Upper lobe of left lung (tissue), 6 donors: ENCODE measurements around the gene WTIP. TPM values are rescaled to one million over a fixed set of nuclear protein-coding genes. Genes with fewer than 3 reads are reported as not detected.

Source experiments
- ATAC-seq, 2 donors: fragments of 200-7000 bp; cut with Tn5 transposase; one replicate each; pipeline ENCODE4 v1.9.1; 2022; ENCODE audit warnings: mild to moderate bottlenecking in 2 of 2, moderate library complexity in 2 of 2; ENCODE audit not compliant: low FRiP score in 2 of 2
- DNase-seq, 2 donors: peaks; one replicate each; pipeline ENCODE4 v3.0.0-alpha.2; 2019 to 2020
- H3K27ac ChIP-seq, 4 donors: fragments of 200-600 bp; sonication (generic); one replicate each; pipeline ENCODE4 v1.5.1; 2016 to 2019
- H3K27me3 ChIP-seq, 4 donors: fragments of 200-600 bp; sonication (generic); one replicate each; pipeline ENCODE4 v1.5.1; 2017 to 2019
- H3K36me3 ChIP-seq, 4 donors: fragments of 200-600 bp; sonication (generic); one replicate each; pipeline ENCODE4 v1.5.1; 2016 to 2019
- H3K4me1 ChIP-seq, 4 donors: fragments of 200-600 bp; sonication (generic); one replicate each; pipeline ENCODE4 v1.5.1; 2018 to 2019
- H3K4me3 ChIP-seq, 4 donors: fragments of 200-600 bp; sonication (generic); one replicate each; pipeline ENCODE4 v1.5.1; 2017 to 2019; ENCODE audit warnings: mild to moderate bottlenecking in 2 of 4, moderate library complexity in 1 of 4
- H3K9me3 ChIP-seq, 4 donors: fragments of 200-600 bp; sonication (generic); one replicate each; pipeline ENCODE4 v1.5.1; 2018 to 2019
- CTCF ChIP-seq, 6 experiments: fragments of 450-650 bp in 4 of 6; fragments of 200-600 bp in 2 of 6; sonication (generic) in 2 of 6; IDR thresholded peaks; one replicate each; pipeline ENCODE4 v1.5.1; 2016 to 2019; ENCODE audit warnings: antibody characterized with exemption in 6 of 6
- EP300 ChIP-seq, 4 donors: sonication (generic); formaldehyde crosslinking; IDR thresholded peaks; one replicate each; pipeline ENCODE4 v1.5.1; 2017; ENCODE audit warnings: antibody characterized with exemption in 4 of 4, control low read depth in 2 of 4
- POLR2A ChIP-seq, 4 donors: fragments of 450-650 bp; IDR thresholded peaks; one replicate each; pipeline ENCODE4 v1.5.1; 2016 to 2017; ENCODE audit warnings: antibody characterized with exemption in 4 of 4, mild to moderate bottlenecking in 2 of 4
- POLR2AphosphoS5 ChIP-seq, 2 donors: sonication (generic); formaldehyde crosslinking; IDR thresholded peaks; one replicate each; pipeline ENCODE4 v1.5.1; 2017; ENCODE audit warnings: antibody characterized with exemption in 2 of 2
- WGBS, 2 donors: methylation state at CpG; one replicate each; pipeline ENCODE4 v1.1.5; 2017 to 2018; 5-methylcytosine and 5-hydroxymethylcytosine counted together
- total RNA-seq, 6 donors: library from RNA; depleted of rRNA in 4 of 6; stranded (reverse); fragments of >200 nt in 4 of 6; gene quantifications; one replicate each; pipeline versions ENCODE4 v1.1.0 to v1.2.1, GENCODE V29; 2016 to 2021
- donor health status: DM: no; HTN: no; CAD: no; lungs with moderate emphysema.
- donor health status: DM: no; HTN: yes; CAD: no; lungs with severe emphysema.

WTIP gene
- total RNA-seq, 6 donors from 2014 or later, result 18.7 to 93.3 (median 56.9) TPM

- Histone ChIP-seq H3K27me3 (no peaks in the 10 kb centered on the region), H3K4me1 (peaks cover 0 to under 1% (median 0%) of the 10 kb centered on the region in 4 donors), H3K36me3 (no peaks in the 10 kb centered on the region), H3K4me3 (no peak overlapping the region), H3K9me3 (peaks cover 0 to 10% (median 0%) of the 10 kb centered on the region in 4 donors), H3K27ac (no peak overlapping the region)
- ATAC-seq (peak in 1 of 2 donors; percentile 37), DNase-seq (no peak)
- TF ChIP-seq POLR2AphosphoS5 (IDR thresholded peaks at IDR 0.05), result no peak
- TF ChIP-seq POLR2A (IDR thresholded peaks at IDR 0.05), result no peak
- TF ChIP-seq CTCF (IDR thresholded peaks at IDR 0.05), result no peak
- no peak for TF ChIP-seq EP300 (IDR thresholded peaks at IDR 0.05)
- 76% methylated on average over 6 of the region's 6 CpGs; no CpG with 5 or more reads in 1 of the 2 donors for WGBS, 2 donors
Measured at GRCh38 chr19:34513767-34514166, 32.2 kb downstream of the WTIP start.

- TF ChIP-seq CTCF (IDR thresholded peaks at IDR 0.05) (no peak), EP300 (IDR thresholded peaks at IDR 0.05) (no peak), POLR2A (IDR thresholded peaks at IDR 0.05) (no peak), POLR2AphosphoS5 (IDR thresholded peaks at IDR 0.05) (no peak)
- H3K27ac ChIP-seq, result no peak overlapping the region
- no peaks in the 10 kb centered on the region for H3K9me3 ChIP-seq
- no peaks in the 10 kb centered on the region for H3K4me1 ChIP-seq
- 54 to 58% methylated on average over 2 of the region's 2 CpGs for WGBS, 2 donors
- no peaks in the 10 kb centered on the region for H3K36me3 ChIP-seq
- H3K27me3 ChIP-seq, result no peaks in the 10 kb centered on the region
- DNase-seq (no peak), ATAC-seq (no peak)
- no peak overlapping the region for H3K4me3 ChIP-seq
Measured at GRCh38 chr19:34519602-34520001, 38.0 kb downstream of the WTIP start.

GRCh38 chr19:34523408-34523807 is 41.9 kb downstream of the WTIP start:
- ATAC-seq, result no peak
- no peaks in the 10 kb centered on the region for H3K9me3 ChIP-seq
- WGBS, 2 donors, result 68 to 78% methylated on average over 1 of the region's 1 CpG
- no peak for DNase-seq
- no peak overlapping the region for H3K4me3 ChIP-seq
- no peaks in the 10 kb centered on the region for H3K36me3 ChIP-seq
- H3K27ac ChIP-seq, result no peak overlapping the region
- no peaks in the 10 kb centered on the region for H3K4me1 ChIP-seq
- no peaks in the 10 kb centered on the region for H3K27me3 ChIP-seq
- TF ChIP-seq CTCF (IDR thresholded peaks at IDR 0.05) (no peak), POLR2A (IDR thresholded peaks at IDR 0.05) (no peak), EP300 (IDR thresholded peaks at IDR 0.05) (no peak)

- 85 to 86% methylated on average over 1 of the region's 1 CpG for WGBS, 2 donors
- Histone ChIP-seq H3K4me1 (no peaks in the 10 kb centered on the region), H3K4me3 (no peak overlapping the region), H3K36me3 (no peaks in the 10 kb centered on the region), H3K27ac (no peak overlapping the region), H3K9me3 (no peaks in the 10 kb centered on the region), H3K27me3 (no peaks in the 10 kb centered on the region)
- ATAC-seq (no peak), DNase-seq (no peak)
- TF ChIP-seq POLR2AphosphoS5 (IDR thresholded peaks at IDR 0.05) (no peak), POLR2A (IDR thresholded peaks at IDR 0.05) (no peak), CTCF (IDR thresholded peaks at IDR 0.05) (no peak), EP300 (IDR thresholded peaks at IDR 0.05) (no peak)
Measured at GRCh38 chr19:34525001-34525400, 43.4 kb downstream of the WTIP start.

GRCh38 chr19:34534206-34534605 is 52.6 kb downstream of the WTIP start:
- H3K36me3 ChIP-seq, result no peaks in the 10 kb centered on the region
- no peaks in the 10 kb centered on the region for H3K9me3 ChIP-seq
- no peaks in the 10 kb centered on the region for H3K4me1 ChIP-seq
- no peak overlapping the region for H3K27ac ChIP-seq
- DNase-seq (no peak), ATAC-seq (no peak)
- TF ChIP-seq POLR2AphosphoS5 (IDR thresholded peaks at IDR 0.05), result no peak
- no peak for TF ChIP-seq CTCF (IDR thresholded peaks at IDR 0.05)
- no peak for TF ChIP-seq EP300 (IDR thresholded peaks at IDR 0.05)
- no peak for TF ChIP-seq POLR2A (IDR thresholded peaks at IDR 0.05)
- H3K4me3 ChIP-seq, result no peak overlapping the region
- no peaks in the 10 kb centered on the region for H3K27me3 ChIP-seq
